UCSD-AML1 (cell line): Measurements from ENCODE around the gene RPTOR.

Experiments used
- DNase-seq: peaks from one replicate; lab custom pipeline; 2025; ENCODE audit not compliant: unreplicated experiment; lab: John Stamatoyannopoulos, UW

RPTOR gene

GRCh38 chr17:80709090-80709695, 164.6 kb downstream of the RPTOR start:
- no peak for DNase-seq

GRCh38 chr17:80710714-80711302, 166.2 kb downstream of the RPTOR start:
- DNase-seq, result no peak

- DNase-seq, result no peak
These were observed 167.5 kb downstream of the RPTOR start for GRCh38 chr17:80712089-80712488.

GRCh38 chr17:80712606-80713005, 168.0 kb downstream of the RPTOR start:
- no peak for DNase-seq

- no peak for DNase-seq
These were observed 172.5 kb downstream of the RPTOR start for GRCh38 chr17:80716986-80717719.

- DNase-seq, result no peak
These were observed 173.1 kb downstream of the RPTOR start for GRCh38 chr17:80717720-80718083.

- no peak for DNase-seq
These were observed 173.8 kb downstream of the RPTOR start for GRCh38 chr17:80718428-80718827.

- no peak for DNase-seq
These were observed 174.8 kb downstream of the RPTOR start for GRCh38 chr17:80719449-80719848.

- no peak for DNase-seq
These were observed 176.3 kb downstream of the RPTOR start for GRCh38 chr17:80720610-80721577.

- no peak for DNase-seq
These were observed 178.0 kb downstream of the RPTOR start for GRCh38 chr17:80722661-80723060.

- no peak for DNase-seq
These were observed 180.2 kb downstream of the RPTOR start for GRCh38 chr17:80724775-80725266.

- DNase-seq, result no peak
These were observed 180.9 kb downstream of the RPTOR start for GRCh38 chr17:80725517-80725916.

- DNase-seq, result no peak
These were observed 182.1 kb downstream of the RPTOR start for GRCh38 chr17:80726558-80727408.

- no peak for DNase-seq
These were observed 182.7 kb downstream of the RPTOR start for GRCh38 chr17:80727409-80727755.

- DNase-seq, result no peak
These were observed 184.4 kb downstream of the RPTOR start for GRCh38 chr17:80729016-80729415.

- DNase-seq, result no peak
These were observed 185.1 kb downstream of the RPTOR start for GRCh38 chr17:80729761-80730160.

- no peak for DNase-seq
These were observed 186.1 kb downstream of the RPTOR start for GRCh38 chr17:80730739-80731138.

GRCh38 chr17:80731323-80731722, 186.7 kb downstream of the RPTOR start:
- DNase-seq, result no peak

GRCh38 chr17:80732268-80732667, 187.6 kb downstream of the RPTOR start:
- DNase-seq, result no peak
